Mucosa of rectum (tissue), 2 donors: ENCODE results near the gene RNF144B.
A peak's percentile ranks its signal among the peaks of the same experiment; 100 is the strongest.

Experiments used
- H3K27ac ChIP-seq, 2 donors: one replicate each; pipeline ENCODE4 v1.7.0; 2013; ENCODE audit warnings: inconsistent platforms in 2 of 2, low read depth in 2 of 2, low read length in 2 of 2
- H3K27me3 ChIP-seq, 2 donors: one replicate each; pipeline ENCODE4 v1.7.0; 2013; ENCODE audit warnings: low read length in 2 of 2; ENCODE audit not compliant: control insufficient read depth in 2 of 2, insufficient read depth in 2 of 2
- H3K36me3 ChIP-seq, 2 donors: one replicate each; pipeline ENCODE4 v1.7.0; 2013; ENCODE audit warnings: low read length in 2 of 2; ENCODE audit not compliant: control insufficient read depth in 2 of 2, insufficient read depth in 2 of 2
- H3K4me1 ChIP-seq, 2 donors: one replicate each; pipeline ENCODE4 v1.7.0; 2013; ENCODE audit warnings: low read length in 2 of 2, mild to moderate bottlenecking in 1 of 2; ENCODE audit not compliant: control insufficient read depth in 2 of 2, insufficient read depth in 2 of 2
- H3K4me3 ChIP-seq, 2 donors: one replicate each; pipeline ENCODE4 v1.7.0; 2013; ENCODE audit warnings: low read length in 2 of 2
- H3K9ac ChIP-seq, 2 donors: one replicate each; pipeline ENCODE4 v1.7.0; 2013; ENCODE audit warnings: low read length in 2 of 2, low read depth in 1 of 2, mild to moderate bottlenecking in 1 of 2
- H3K9me3 ChIP-seq, 2 donors: one replicate each; pipeline ENCODE4 v1.7.0; 2013; ENCODE audit warnings: low read length in 2 of 2; ENCODE audit not compliant: control insufficient read depth in 2 of 2
- donor health status: healthy.
- donor health status: Normal muscosa, but diverticular disease.

Gene RNF144B

DNA sequence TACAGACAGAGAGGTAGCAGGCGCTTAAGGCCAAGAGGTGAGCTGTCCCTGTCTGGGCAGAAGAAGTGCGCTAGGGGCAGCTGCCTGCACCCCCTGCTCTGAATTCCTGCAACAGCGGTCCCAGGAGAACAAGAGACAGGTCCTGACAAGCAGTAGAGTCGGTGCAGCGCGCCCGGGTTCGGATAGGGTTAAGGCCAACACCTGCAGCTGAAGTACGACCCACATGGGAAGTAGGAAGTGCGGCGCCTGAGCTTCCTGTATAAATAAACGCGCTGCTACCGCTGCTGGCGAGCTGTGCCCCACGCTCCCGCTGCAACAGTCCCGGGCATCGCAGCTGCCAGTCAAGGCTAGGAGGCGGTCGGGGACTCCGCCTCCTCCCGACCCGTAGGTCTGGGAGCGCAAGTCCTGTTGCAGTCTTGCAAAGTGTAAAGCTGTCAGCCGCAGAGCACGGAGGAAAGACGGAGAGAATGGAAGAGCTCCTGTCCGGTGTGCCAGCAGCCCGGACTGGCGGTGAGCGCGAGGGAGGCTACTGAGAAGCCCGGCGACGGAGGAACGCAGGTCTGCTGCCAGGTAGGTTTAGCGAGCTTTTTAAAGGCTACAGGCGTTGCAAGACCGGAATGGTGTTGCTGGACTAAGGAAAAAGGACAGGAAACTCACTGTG is at the start of gene RNF144B:
TSS of gene RNF144B (plus strand) at position 290 of the 661 bp plus-strand sequence. CDS start 12,185 bp downstream, outside the sequence.
- H3K9ac ChIP-seq = peak within 1 kb of the TSS; percentile 59 to 70
- H3K27ac ChIP-seq = peak within 1 kb of the TSS; percentile 68 to 81
- peaks cover 6 to 14% of the 10 kb centered on the region in 2 donors for H3K4me1 ChIP-seq
- peak within 1 kb of the TSS; percentile 73 to 93 for H3K4me3 ChIP-seq
- H3K27me3 ChIP-seq = no peaks in the 10 kb centered on the region
- no peaks in the 10 kb centered on the region for H3K9me3 ChIP-seq
- no peaks in the 10 kb centered on the region for H3K36me3 ChIP-seq

DNA sequence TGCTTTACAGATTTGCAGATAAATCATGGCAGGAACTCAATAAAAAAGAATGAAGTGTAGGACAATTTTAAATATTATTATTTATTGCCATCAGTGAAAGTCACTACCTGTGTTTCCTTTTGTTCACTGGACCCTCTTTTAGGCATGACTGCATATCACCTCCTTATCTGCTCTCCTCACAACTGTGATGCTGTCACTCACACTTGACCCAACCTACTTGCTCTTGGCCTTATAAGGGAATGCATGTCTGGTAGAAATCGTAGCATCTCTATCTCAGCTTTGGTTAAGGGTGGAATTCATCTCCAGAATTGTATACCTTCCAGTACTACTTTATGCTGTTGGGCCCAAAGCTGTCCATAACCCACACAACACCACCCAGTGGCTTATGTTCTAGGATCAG is 47.6 kb upstream of the RNF144B start:
- Histone ChIP-seq H3K9me3 (no peaks in the 10 kb centered on the region), H3K27ac (no peak overlapping the region), H3K36me3 (no peaks in the 10 kb centered on the region), H3K4me3 (no peak overlapping the region), H3K9ac (no peak overlapping the region), H3K4me1 (no peaks in the 10 kb centered on the region), H3K27me3 (no peaks in the 10 kb centered on the region)

DNA sequence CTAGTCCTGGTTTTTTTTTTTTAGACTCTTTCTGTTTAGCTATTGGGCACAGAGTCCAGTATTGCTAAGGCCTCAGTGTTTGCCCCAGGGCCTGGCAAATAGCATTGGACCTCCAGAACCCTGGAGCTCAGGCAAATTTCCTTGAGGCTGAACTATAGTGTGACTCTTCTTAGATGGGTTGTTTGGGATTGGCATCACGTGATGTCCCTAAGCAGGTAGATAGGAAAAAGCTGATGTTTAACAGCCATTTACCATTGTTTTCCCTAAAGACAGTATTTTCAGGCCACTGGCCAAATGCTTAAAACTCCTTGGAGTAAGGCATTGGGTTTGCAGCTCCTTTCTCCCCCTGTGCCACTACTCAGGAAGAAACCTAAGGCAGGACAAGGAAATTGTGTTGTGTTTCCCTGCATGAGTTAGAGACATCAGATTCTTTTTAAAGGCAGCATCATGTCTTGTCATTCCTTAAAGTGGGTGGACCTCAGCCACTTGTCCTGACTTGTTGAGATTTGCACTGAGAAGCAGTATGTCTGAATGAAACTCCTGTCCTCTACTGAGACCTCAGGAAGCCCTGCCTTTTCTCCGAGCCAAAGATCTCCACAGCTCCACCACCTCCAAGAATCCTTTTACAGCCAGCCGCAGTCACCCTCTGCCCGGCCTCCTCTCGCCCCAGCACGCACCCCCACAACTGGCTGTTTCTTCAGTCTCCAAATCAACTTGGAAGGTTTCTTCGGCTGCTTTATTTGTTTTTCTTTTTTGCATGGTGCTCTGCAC is 46.2 kb upstream of the RNF144B start:
- no peak overlapping the region for H3K9ac ChIP-seq
- H3K4me1 ChIP-seq = no peaks in the 10 kb centered on the region
- H3K9me3 ChIP-seq = no peaks in the 10 kb centered on the region
- H3K27ac ChIP-seq = no peak overlapping the region
- H3K4me3 ChIP-seq = no peak overlapping the region
- H3K36me3 ChIP-seq = no peaks in the 10 kb centered on the region
- H3K27me3 ChIP-seq = no peaks in the 10 kb centered on the region

DNA sequence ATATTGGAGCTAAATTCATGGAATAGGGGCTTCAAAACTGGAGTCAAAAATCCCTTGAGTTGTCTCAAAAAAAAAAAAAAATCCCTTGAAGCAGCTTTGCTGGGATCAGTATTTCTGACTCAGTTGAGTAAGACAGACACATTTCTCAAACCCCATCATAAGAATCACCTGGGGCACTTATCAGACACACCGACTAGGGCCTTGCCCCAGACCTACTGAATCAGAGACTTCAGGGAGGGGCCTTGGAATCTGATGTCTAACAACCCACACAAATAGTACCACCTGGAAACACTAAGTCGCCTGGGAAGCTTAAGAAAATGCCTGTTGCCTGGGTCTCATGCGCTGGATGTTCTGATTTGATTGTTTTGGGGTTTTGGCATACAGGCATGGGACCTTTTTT is 44.9 kb upstream of the RNF144B start:
- Histone ChIP-seq H3K36me3 (no peaks in the 10 kb centered on the region), H3K9ac (no peak overlapping the region), H3K9me3 (no peaks in the 10 kb centered on the region), H3K27me3 (no peaks in the 10 kb centered on the region), H3K27ac (no peak overlapping the region), H3K4me3 (no peak overlapping the region), H3K4me1 (no peaks in the 10 kb centered on the region)

DNA sequence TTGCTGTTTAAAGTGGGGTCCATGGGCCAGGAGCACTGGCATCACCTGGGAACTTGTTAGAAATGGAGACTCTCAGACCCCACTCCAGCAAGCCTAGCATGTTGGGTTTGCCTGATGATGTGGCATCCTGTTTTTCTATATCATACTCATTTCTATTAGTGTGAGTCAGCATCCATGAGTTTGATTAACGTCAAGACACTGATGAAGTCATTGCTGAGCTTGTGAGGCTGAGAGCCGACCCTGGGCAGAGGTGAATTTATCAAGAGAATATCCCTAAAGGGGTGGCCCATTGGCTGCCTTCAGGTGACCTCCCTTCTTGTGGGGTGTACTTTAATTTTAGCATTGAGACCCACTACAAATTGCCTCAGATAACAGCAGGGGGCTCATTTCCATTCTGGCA is 43.4 kb upstream of the RNF144B start:
- no peak overlapping the region for H3K4me3 ChIP-seq
- no peaks in the 10 kb centered on the region for H3K27me3 ChIP-seq
- no peaks in the 10 kb centered on the region for H3K36me3 ChIP-seq
- H3K9ac ChIP-seq = no peak overlapping the region
- no peaks in the 10 kb centered on the region for H3K9me3 ChIP-seq
- H3K4me1 ChIP-seq = no peaks in the 10 kb centered on the region
- no peak overlapping the region for H3K27ac ChIP-seq

DNA sequence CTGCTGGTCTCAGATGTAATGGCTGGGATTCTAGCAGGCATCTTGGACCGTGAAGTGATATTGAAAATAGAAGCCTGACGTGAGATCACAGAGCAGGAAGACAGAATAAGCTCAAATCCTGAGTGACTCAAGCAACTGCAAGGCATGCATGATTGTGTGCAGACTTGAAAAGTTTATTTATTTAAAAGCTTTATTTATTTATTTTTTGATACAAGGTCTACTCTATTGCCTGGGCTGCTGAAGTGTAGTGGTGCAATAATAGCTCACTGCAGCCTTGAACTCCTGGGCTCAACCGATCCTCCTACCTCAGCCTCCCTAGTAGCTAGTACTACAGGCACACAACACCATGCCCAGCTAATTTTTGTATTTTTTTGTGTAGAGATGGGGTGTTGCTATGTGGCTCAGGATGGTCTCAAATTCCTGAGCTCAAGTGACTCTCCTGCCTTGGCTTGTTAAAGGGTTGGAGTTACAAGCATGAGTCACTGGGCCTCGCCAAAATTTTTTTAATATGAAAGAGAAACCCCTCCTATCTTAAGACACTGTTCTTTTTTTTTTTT is 40.1 kb upstream of the RNF144B start:
- Histone ChIP-seq H3K9me3 (no peaks in the 10 kb centered on the region), H3K27ac (no peak overlapping the region), H3K36me3 (no peaks in the 10 kb centered on the region), H3K27me3 (no peaks in the 10 kb centered on the region), H3K9ac (no peak overlapping the region), H3K4me3 (no peak overlapping the region), H3K4me1 (no peaks in the 10 kb centered on the region)

DNA sequence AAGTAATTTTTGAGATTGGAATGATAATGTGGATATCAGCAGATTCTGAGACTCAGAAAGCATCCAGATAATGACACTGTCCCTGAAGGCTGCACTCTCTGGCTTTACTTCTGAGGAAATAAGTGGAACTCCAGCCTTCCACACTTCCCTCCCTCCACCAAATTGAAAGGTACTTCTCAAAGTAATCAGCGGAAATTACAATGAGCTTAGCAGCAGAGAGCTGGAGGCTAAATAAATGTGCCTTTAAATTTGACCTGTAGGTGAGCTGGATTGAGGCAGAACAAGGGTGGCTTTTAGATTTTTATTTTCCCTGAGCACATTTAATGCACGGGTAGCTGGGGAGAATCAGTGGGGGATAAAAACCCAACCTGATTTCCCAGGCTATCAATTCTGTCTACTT is 39.3 kb upstream of the RNF144B start:
- Histone ChIP-seq H3K27ac (no peak overlapping the region), H3K27me3 (no peaks in the 10 kb centered on the region), H3K9me3 (no peaks in the 10 kb centered on the region), H3K4me1 (no peaks in the 10 kb centered on the region), H3K36me3 (no peaks in the 10 kb centered on the region), H3K4me3 (no peak overlapping the region), H3K9ac (no peak overlapping the region)

DNA sequence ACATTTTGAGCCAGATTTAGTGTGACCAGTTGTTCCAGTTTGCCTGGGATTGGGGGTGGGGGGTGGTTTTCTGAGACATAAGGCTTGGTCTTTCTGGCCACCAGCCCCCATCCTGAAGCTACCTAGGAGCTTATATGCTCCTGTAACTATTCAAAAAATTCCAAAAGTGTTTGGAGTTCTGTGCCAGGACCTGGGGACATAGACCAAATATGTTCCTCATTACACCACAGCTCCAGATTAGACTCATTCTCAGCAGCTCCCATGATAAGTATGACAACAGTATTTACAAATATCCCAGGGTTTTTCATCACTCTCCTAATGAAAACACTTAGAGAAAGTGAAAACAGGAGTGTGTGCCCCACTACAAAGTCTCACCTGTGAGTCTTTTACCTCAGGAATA is 37.8 kb upstream of the RNF144B start:
- H3K9ac ChIP-seq = no peak overlapping the region
- H3K27me3 ChIP-seq = no peaks in the 10 kb centered on the region
- no peaks in the 10 kb centered on the region for H3K4me1 ChIP-seq
- no peaks in the 10 kb centered on the region for H3K9me3 ChIP-seq
- no peak overlapping the region for H3K4me3 ChIP-seq
- H3K27ac ChIP-seq = no peak overlapping the region
- no peaks in the 10 kb centered on the region for H3K36me3 ChIP-seq

DNA sequence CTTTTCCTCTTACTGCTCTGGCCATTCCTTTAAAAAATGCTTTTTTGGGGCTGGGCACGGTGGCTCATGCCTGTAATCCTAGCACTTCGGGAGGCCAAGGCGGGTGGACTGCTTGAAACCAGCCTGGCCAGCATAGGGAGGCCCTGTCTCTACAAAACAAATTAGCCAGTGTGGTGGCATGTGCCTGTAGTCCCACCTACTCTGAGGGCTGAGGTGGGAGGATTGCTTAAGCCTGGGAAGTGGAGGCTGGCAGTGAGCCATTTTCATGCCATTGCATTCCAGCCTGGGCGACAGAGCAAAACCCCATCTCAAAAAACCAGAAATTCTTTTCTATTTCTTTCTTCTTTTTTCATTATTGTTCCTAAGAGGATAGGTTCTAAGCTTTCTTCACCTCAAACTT is 36.9 kb upstream of the RNF144B start:
- no peaks in the 10 kb centered on the region for H3K9me3 ChIP-seq
- H3K4me1 ChIP-seq = no peaks in the 10 kb centered on the region
- no peak overlapping the region for H3K9ac ChIP-seq
- no peak overlapping the region for H3K27ac ChIP-seq
- H3K36me3 ChIP-seq = no peaks in the 10 kb centered on the region
- no peak overlapping the region for H3K4me3 ChIP-seq
- H3K27me3 ChIP-seq = no peaks in the 10 kb centered on the region

DNA sequence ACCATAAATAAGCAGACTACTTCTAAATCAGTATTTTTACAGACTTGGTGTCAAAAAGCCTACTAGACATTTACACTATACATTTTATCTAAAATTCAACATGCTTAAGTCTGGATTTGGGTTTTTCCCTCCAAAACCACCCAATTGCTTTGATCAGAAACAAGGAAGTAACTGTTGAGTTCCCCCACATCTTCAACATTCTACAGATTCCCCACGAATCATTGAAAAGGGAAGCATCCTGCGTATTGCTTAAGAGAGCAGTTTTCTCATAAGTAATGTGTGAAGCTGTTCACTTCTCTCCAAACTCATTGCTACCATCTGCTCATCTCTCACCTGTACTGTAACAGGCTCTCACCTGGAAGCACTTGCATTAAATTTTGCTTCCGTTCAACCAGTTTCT is 36.4 kb upstream of the RNF144B start:
- no peak overlapping the region for H3K27ac ChIP-seq
- no peaks in the 10 kb centered on the region for H3K27me3 ChIP-seq
- H3K36me3 ChIP-seq = no peaks in the 10 kb centered on the region
- no peaks in the 10 kb centered on the region for H3K4me1 ChIP-seq
- no peak overlapping the region for H3K4me3 ChIP-seq
- no peak overlapping the region for H3K9ac ChIP-seq
- H3K9me3 ChIP-seq = no peaks in the 10 kb centered on the region
